ENCODE data around the gene KCNIP1. TPM values are rescaled to one million over a fixed set of nuclear protein-coding genes. Genes with fewer than 3 reads are reported as not detected.

KCNIP1 gene
- polyA plus RNA-seq, 1 donor from 2014 or later, result 13.8 TPM

DNA sequence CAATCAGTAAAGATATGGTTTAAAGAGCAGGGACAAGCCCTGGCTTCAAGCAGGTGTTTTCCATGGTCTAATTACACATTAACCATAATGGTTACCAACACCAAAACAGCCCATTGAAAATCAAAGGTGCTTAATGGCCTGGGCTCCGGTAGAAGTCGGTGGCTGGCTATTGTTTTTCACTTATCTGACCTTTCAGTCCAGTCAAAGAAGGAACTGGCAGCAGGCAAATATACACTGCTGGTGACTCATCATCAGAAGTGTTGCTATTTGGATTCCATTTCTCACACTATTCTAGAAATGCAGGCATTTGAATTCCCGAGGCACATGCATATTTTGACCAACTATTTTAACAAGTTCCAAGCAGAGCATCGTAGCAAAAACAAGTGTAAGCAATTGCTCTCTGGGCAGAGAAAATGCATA is 253.4 kb downstream of the KCNIP1 start:
- no peaks in the 10 kb centered on the region for H3F3A ChIP-seq (ENCODE audit: insufficient read depth, low read length, poor library complexity, severe bottlenecking)
- H3K27ac ChIP-seq (ENCODE audit: low read length), result no peak overlapping the region
- no peaks in the 10 kb centered on the region for H3K36me3 ChIP-seq (ENCODE audit: insufficient read depth, low read length)
- TF ChIP-seq EZH2 (IDR thresholded peaks at IDR 0.05; ENCODE audit: borderline replicate concordance, insufficient read depth, low read length, poor library complexity, severe bottlenecking), result no peak
- no peak for TF ChIP-seq MXI1 (conservative IDR thresholded peaks at IDR 0.05; ENCODE audit: poor library complexity, severe bottlenecking)
- no peak for TF ChIP-seq POLR2AphosphoS5 (IDR thresholded peaks at IDR 0.05)
- TF ChIP-seq, protein P1, sequence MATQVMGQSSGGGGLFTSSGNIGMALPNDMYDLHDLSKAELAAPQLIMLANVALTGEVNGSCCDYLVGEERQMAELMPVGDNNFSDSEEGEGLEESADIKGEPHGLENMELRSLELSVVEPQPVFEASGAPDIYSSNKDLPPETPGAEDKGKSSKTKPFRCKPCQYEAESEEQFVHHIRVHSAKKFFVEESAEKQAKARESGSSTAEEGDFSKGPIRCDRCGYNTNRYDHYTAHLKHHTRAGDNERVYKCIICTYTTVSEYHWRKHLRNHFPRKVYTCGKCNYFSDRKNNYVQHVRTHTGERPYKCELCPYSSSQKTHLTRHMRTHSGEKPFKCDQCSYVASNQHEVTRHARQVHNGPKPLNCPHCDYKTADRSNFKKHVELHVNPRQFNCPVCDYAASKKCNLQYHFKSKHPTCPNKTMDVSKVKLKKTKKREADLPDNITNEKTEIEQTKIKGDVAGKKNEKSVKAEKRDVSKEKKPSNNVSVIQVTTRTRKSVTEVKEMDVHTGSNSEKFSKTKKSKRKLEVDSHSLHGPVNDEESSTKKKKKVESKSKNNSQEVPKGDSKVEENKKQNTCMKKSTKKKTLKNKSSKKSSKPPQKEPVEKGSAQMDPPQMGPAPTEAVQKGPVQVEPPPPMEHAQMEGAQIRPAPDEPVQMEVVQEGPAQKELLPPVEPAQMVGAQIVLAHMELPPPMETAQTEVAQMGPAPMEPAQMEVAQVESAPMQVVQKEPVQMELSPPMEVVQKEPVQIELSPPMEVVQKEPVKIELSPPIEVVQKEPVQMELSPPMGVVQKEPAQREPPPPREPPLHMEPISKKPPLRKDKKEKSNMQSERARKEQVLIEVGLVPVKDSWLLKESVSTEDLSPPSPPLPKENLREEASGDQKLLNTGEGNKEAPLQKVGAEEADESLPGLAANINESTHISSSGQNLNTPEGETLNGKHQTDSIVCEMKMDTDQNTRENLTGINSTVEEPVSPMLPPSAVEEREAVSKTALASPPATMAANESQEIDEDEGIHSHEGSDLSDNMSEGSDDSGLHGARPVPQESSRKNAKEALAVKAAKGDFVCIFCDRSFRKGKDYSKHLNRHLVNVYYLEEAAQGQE (IDR thresholded peaks at IDR 0.05; ENCODE audit: borderline replicate concordance), result no peak
- no peaks in the 10 kb centered on the region for H3K79me2 ChIP-seq (replicated peaks; ENCODE audit: insufficient read depth, low read length)
- H2AFZ ChIP-seq (ENCODE audit: low read depth, low read length), result no peak overlapping the region
- H3K27me3 ChIP-seq (ENCODE audit: insufficient read depth, low read depth, low read length), result no peaks in the 10 kb centered on the region
- no peak overlapping the region for H3K9ac ChIP-seq (ENCODE audit: low read length)
- H3K9me2 ChIP-seq (ENCODE audit: insufficient read depth, low read length), result no peaks in the 10 kb centered on the region
- H3K4me3 ChIP-seq (ENCODE audit: low read length), result no peak overlapping the region
- H3K4me2 ChIP-seq (ENCODE audit: low read length), result no peak overlapping the region
- H3K9me3 ChIP-seq (ENCODE audit: low read length), result no peaks in the 10 kb centered on the region
- no peaks in the 10 kb centered on the region for H4K20me1 ChIP-seq (ENCODE audit: insufficient read depth)

DNA sequence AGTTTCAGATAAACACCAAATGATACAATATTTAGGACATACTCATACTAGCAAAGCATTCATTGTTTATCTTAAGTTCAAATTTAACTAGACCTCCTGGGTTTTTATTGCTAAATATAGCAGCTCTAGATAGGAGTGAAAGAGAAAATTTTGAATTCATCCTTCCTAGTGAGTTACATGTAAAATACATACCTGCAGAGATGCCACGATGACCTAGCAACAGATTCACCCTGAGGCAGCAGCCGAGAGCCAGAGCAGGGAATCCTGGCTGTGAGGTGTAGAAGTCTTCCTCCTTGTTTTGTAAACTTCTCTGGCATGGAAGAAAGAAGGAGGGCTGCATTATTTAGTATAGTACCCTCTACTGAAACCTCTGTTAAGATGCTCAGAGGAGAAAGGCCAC is 253.8 kb downstream of the KCNIP1 start:
- Histone ChIP-seq H3K4me2 (ENCODE audit: low read length) (no peak overlapping the region), H3K9me3 (ENCODE audit: low read length) (no peaks in the 10 kb centered on the region), H3K27me3 (ENCODE audit: insufficient read depth, low read depth, low read length) (no peaks in the 10 kb centered on the region), H2AFZ (ENCODE audit: low read depth, low read length) (no peak overlapping the region), H3K27ac (ENCODE audit: low read length) (no peak overlapping the region), H3F3A (ENCODE audit: insufficient read depth, low read length, poor library complexity, severe bottlenecking) (no peaks in the 10 kb centered on the region), H3K4me3 (ENCODE audit: low read length) (no peak overlapping the region), H3K36me3 (ENCODE audit: insufficient read depth, low read length) (no peaks in the 10 kb centered on the region), H4K20me1 (ENCODE audit: insufficient read depth) (no peaks in the 10 kb centered on the region), H3K79me2 (replicated peaks; ENCODE audit: insufficient read depth, low read length) (no peaks in the 10 kb centered on the region), H3K9ac (ENCODE audit: low read length) (no peak overlapping the region), H3K9me2 (ENCODE audit: insufficient read depth, low read length) (no peaks in the 10 kb centered on the region)
- TF ChIP-seq, protein P1 (IDR thresholded peaks at IDR 0.05; ENCODE audit: borderline replicate concordance), result no peak
- TF ChIP-seq MXI1 (conservative IDR thresholded peaks at IDR 0.05; ENCODE audit: poor library complexity, severe bottlenecking) (no peak), EP300 (conservative IDR thresholded peaks at IDR 0.05; ENCODE audit: poor library complexity, severe bottlenecking) (no peak), EZH2 (IDR thresholded peaks at IDR 0.05; ENCODE audit: borderline replicate concordance, insufficient read depth, low read length, poor library complexity, severe bottlenecking) (no peak), POLR2AphosphoS5 (IDR thresholded peaks at IDR 0.05) (no peak), TAF1 (IDR thresholded peaks at IDR 0.05; ENCODE audit: low read depth) (no peak), RAD21 (conservative IDR thresholded peaks at IDR 0.05) (no peak), SMC3 (conservative IDR thresholded peaks at IDR 0.05; ENCODE audit: poor library complexity) (no peak)
- TF ChIP-seq, protein P2, sequence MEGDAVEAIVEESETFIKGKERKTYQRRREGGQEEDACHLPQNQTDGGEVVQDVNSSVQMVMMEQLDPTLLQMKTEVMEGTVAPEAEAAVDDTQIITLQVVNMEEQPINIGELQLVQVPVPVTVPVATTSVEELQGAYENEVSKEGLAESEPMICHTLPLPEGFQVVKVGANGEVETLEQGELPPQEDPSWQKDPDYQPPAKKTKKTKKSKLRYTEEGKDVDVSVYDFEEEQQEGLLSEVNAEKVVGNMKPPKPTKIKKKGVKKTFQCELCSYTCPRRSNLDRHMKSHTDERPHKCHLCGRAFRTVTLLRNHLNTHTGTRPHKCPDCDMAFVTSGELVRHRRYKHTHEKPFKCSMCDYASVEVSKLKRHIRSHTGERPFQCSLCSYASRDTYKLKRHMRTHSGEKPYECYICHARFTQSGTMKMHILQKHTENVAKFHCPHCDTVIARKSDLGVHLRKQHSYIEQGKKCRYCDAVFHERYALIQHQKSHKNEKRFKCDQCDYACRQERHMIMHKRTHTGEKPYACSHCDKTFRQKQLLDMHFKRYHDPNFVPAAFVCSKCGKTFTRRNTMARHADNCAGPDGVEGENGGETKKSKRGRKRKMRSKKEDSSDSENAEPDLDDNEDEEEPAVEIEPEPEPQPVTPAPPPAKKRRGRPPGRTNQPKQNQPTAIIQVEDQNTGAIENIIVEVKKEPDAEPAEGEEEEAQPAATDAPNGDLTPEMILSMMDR (IDR thresholded peaks at IDR 0.05; ENCODE audit: poor library complexity, severe bottlenecking), result no peak
